ENCODE results near the gene DOCK10. TPM values are rescaled to one million over a fixed set of nuclear protein-coding genes. Genes with fewer than 3 reads are reported as not detected.
A peak's percentile ranks its signal among the peaks of the same experiment; 100 is the strongest.

DOCK10 gene
- polyA plus RNA-seq, 1 donor (not counting 4 experiments of a cell fraction or from before 2014, with no cell fraction given), result 2.5 TPM

DNA sequence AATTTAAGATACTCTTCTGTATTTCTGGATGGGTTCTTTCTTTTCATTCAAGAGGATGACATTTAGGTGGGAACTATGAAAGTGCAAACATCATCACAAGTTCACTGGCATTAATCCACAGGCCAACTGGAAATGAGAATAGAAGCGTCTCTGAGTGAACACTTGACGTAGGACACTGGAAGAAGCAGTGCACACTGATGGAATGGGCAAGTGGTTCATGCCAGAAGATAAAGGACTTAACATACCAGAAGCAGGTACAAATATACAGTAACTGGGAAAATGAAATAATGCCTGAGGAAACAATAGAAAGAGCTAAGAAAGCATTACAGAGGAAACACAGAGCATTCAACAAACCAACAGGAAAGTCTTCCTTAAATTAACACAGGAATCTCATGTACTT, 205.2 kb downstream of the DOCK10 start:
- peak; percentile 39 for FAIRE-seq
- Histone ChIP-seq H4K20me1 (ENCODE audit: control insufficient read depth, extremely low read depth, insufficient read depth, low read length) (no peaks in the 10 kb centered on the region), H3K9me3 (ENCODE audit: control insufficient read depth, low read depth, low read length) (no peaks in the 10 kb centered on the region), H3K9me1 (ENCODE audit: control insufficient read depth, extremely low read depth, insufficient read depth, low read length) (no peaks in the 10 kb centered on the region), H2AFZ (ENCODE audit: control insufficient read depth, low read length) (no peak overlapping the region), H3K4me2 (ENCODE audit: control insufficient read depth, extremely low read depth, insufficient read depth, low read depth, low read length) (no peak overlapping the region), H3K27ac (ENCODE audit: control insufficient read depth, insufficient read depth, low read length) (no peak overlapping the region), H3K27me3 (ENCODE audit: control insufficient read depth, extremely low read depth, insufficient read depth, low read length) (no peaks in the 10 kb centered on the region), H3K36me3 (ENCODE audit: control insufficient read depth in 2 of 2, extremely low read depth in 1 of 2, insufficient read depth in 2 of 2, low read length in 2 of 2) (no peaks in the 10 kb centered on the region), H3K4me1 (ENCODE audit: control insufficient read depth, extremely low read depth, insufficient read depth, low read length) (peaks cover 12% of the 10 kb centered on the region), H3K79me2 (ENCODE audit: control insufficient read depth, insufficient read depth, low read length) (no peaks in the 10 kb centered on the region), H3K4me3 (ENCODE audit: control insufficient read depth in 2 of 3, extremely low read depth in 1 of 3, insufficient read depth in 2 of 3, low read depth in 1 of 3, low read length in 3 of 3) (no peak overlapping the region), H3K9ac (ENCODE audit: control insufficient read depth, extremely low read depth, insufficient read depth, low read length) (no peak overlapping the region)
- TF ChIP-seq EZH2 (IDR thresholded peaks at IDR 0.05; ENCODE audit: low read length), result no peak
- TF ChIP-seq, protein P1, sequence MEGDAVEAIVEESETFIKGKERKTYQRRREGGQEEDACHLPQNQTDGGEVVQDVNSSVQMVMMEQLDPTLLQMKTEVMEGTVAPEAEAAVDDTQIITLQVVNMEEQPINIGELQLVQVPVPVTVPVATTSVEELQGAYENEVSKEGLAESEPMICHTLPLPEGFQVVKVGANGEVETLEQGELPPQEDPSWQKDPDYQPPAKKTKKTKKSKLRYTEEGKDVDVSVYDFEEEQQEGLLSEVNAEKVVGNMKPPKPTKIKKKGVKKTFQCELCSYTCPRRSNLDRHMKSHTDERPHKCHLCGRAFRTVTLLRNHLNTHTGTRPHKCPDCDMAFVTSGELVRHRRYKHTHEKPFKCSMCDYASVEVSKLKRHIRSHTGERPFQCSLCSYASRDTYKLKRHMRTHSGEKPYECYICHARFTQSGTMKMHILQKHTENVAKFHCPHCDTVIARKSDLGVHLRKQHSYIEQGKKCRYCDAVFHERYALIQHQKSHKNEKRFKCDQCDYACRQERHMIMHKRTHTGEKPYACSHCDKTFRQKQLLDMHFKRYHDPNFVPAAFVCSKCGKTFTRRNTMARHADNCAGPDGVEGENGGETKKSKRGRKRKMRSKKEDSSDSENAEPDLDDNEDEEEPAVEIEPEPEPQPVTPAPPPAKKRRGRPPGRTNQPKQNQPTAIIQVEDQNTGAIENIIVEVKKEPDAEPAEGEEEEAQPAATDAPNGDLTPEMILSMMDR (optimal IDR thresholded peaks at IDR 0.05 in 1 of 3, IDR thresholded peaks at IDR 0.05 in 1 of 3, conservative IDR thresholded peaks at IDR 0.05 in 1 of 3; ENCODE audit: extremely low read depth in 1 of 3, insufficient read depth in 2 of 3, low read length in 3 of 3), result no peak
- no peak for DNase-seq (ENCODE audit: low read depth, low spot score)
- dilution Hi-C loops (cut with MboI; ENCODE audit: extremely low pct_ligation_motif_present, low sequenced_read_pairs), result no loop called here

DNA sequence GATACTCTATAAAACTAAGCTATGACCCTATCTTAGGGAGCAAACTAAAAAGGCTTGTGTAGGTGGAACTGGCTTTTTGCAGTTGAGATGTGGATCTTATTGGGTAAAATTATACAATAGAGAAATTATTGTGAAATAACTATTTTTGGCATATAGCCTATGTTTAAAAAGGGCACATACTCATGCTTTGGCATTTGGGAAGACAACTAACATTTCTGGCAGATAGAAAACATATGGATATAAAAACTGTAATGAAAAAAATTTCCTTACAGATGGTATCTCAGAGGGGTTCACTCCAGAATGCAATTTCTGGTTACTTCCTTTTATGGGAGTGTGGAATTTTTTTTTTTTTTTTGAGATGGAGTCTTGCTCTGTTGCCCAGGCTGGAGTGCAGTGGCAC, 206.0 kb downstream of the DOCK10 start:
- Histone ChIP-seq H3K9ac (ENCODE audit: control insufficient read depth, extremely low read depth, insufficient read depth, low read length) (no peak overlapping the region), H3K27me3 (ENCODE audit: control insufficient read depth, extremely low read depth, insufficient read depth, low read length) (no peaks in the 10 kb centered on the region), H3K4me1 (ENCODE audit: control insufficient read depth, extremely low read depth, insufficient read depth, low read length) (peaks cover 12% of the 10 kb centered on the region), H3K9me3 (ENCODE audit: control insufficient read depth, low read depth, low read length) (no peaks in the 10 kb centered on the region), H4K20me1 (ENCODE audit: control insufficient read depth, extremely low read depth, insufficient read depth, low read length) (no peaks in the 10 kb centered on the region), H3K27ac (ENCODE audit: control insufficient read depth, insufficient read depth, low read length) (no peak overlapping the region), H3K79me2 (ENCODE audit: control insufficient read depth, insufficient read depth, low read length) (no peaks in the 10 kb centered on the region), H3K9me1 (ENCODE audit: control insufficient read depth, extremely low read depth, insufficient read depth, low read length) (no peaks in the 10 kb centered on the region), H3K4me3 (ENCODE audit: control insufficient read depth in 2 of 3, extremely low read depth in 1 of 3, insufficient read depth in 2 of 3, low read depth in 1 of 3, low read length in 3 of 3) (no peak overlapping the region), H2AFZ (ENCODE audit: control insufficient read depth, low read length) (no peak overlapping the region), H3K36me3 (ENCODE audit: control insufficient read depth in 2 of 2, extremely low read depth in 1 of 2, insufficient read depth in 2 of 2, low read length in 2 of 2) (no peaks in the 10 kb centered on the region), H3K4me2 (ENCODE audit: control insufficient read depth, extremely low read depth, insufficient read depth, low read depth, low read length) (no peak overlapping the region)
- dilution Hi-C loops (cut with MboI; ENCODE audit: extremely low pct_ligation_motif_present, low sequenced_read_pairs), result no loop called here
- TF ChIP-seq, protein P1 (optimal IDR thresholded peaks at IDR 0.05 in 1 of 3, IDR thresholded peaks at IDR 0.05 in 1 of 3, conservative IDR thresholded peaks at IDR 0.05 in 1 of 3; ENCODE audit: extremely low read depth in 1 of 3, insufficient read depth in 2 of 3, low read length in 3 of 3), result no peak
- TF ChIP-seq EZH2 (IDR thresholded peaks at IDR 0.05; ENCODE audit: low read length), result no peak
- no peak for DNase-seq (ENCODE audit: low read depth, low spot score)
- no peak for FAIRE-seq
